NB4 (cell line): ENCODE measurements around the gene HOXB3.

Experiments used
- DNase-seq: peaks from one replicate; pipeline ENCODE4 v3.0.0; 2010; ENCODE audit warnings: low read depth
- H3K4me3 ChIP-seq: one replicate; pipeline ENCODE4 v1.5.1; 2011; ENCODE audit warnings: mild to moderate bottlenecking, low read depth, low read length, moderate library complexity
- MYC ChIP-seq: IDR thresholded peaks from 2 replicates; pipeline ENCODE4 v1.6.1; 2011; ENCODE audit warnings: low read depth, low read length
- POLR2A ChIP-seq: IDR thresholded peaks from 2 replicates; pipeline ENCODE4 v1.6.1; 2011; ENCODE audit warnings: mild to moderate bottlenecking; ENCODE audit not compliant: insufficient read length; ENCODE audit errors: extremely low read depth
- TF ChIP-seq, protein P1 (sequence below): IDR thresholded peaks from one replicate; pipeline ENCODE4 v1.5.1; 2012; ENCODE audit warnings: low read depth, low read length
- TF ChIP-seq, protein P2 (sequence below): IDR thresholded peaks from 2 replicates; pipeline ENCODE4 v1.6.1; 2011; ENCODE audit warnings: low read depth, low read length

Gene HOXB3

GRCh38 chr17:48609033-48609432, 19.0 kb upstream of the HOXB3 start:
- no peak for TF ChIP-seq POLR2A
- TF ChIP-seq, protein P1, sequence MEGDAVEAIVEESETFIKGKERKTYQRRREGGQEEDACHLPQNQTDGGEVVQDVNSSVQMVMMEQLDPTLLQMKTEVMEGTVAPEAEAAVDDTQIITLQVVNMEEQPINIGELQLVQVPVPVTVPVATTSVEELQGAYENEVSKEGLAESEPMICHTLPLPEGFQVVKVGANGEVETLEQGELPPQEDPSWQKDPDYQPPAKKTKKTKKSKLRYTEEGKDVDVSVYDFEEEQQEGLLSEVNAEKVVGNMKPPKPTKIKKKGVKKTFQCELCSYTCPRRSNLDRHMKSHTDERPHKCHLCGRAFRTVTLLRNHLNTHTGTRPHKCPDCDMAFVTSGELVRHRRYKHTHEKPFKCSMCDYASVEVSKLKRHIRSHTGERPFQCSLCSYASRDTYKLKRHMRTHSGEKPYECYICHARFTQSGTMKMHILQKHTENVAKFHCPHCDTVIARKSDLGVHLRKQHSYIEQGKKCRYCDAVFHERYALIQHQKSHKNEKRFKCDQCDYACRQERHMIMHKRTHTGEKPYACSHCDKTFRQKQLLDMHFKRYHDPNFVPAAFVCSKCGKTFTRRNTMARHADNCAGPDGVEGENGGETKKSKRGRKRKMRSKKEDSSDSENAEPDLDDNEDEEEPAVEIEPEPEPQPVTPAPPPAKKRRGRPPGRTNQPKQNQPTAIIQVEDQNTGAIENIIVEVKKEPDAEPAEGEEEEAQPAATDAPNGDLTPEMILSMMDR: no peak
- no peak for TF ChIP-seq MYC
- TF ChIP-seq, protein P2, sequence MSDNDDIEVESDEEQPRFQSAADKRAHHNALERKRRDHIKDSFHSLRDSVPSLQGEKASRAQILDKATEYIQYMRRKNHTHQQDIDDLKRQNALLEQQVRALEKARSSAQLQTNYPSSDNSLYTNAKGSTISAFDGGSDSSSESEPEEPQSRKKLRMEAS: no peak
- DNase-seq: no peak
- no peak overlapping the region for H3K4me3 ChIP-seq

- H3K4me3 ChIP-seq: no peak overlapping the region
- TF ChIP-seq, protein P2: no peak
- TF ChIP-seq, protein P1: no peak
- TF ChIP-seq MYC: no peak
- no peak for TF ChIP-seq POLR2A
These were observed 18.4 kb upstream of the HOXB3 start for GRCh38 chr17:48608494-48608834.

DNA sequence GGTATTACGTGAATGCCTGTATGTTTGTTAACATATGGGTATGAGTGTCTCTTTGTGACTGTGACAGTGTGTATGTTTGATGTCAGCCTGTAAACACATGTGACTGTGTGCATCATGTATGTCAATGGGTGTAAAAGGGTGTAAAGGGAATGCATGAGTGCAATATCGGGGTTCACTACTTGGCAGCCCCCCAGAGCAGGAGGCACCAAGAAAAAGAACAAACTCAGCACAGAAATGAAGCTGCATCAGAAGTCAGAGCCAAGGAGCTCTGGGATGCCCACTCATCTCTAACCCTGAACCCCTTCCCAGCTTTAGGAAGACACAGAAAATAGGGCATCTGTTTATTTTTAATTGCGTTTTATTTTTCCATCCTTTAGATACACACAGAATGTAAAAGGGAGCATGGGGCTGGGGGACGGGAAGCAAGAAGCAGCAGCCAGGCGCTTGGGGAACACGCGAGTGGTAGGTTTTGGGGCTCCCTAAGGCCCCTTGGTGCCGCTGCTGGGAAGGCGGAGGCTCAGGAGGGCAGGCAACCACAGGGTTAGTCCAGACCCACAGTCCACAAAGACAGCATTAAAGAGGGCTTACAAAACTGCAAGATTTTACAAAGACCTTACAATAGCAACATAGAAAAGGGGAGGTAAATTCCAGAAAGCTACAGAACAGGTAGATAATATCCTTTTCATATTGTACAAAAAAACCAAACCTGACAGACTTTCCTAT, 17.0 kb upstream of the HOXB3 start:
- H3K4me3 ChIP-seq: no peak overlapping the region
- DNase-seq: no peak
- TF ChIP-seq, protein P2: no peak
- no peak for TF ChIP-seq POLR2A
- TF ChIP-seq, protein P1: no peak
- TF ChIP-seq MYC: no peak

More at GRCh38 chr17:48608494-48608834, 18.4 kb upstream of the HOXB3 start:
- DNase-seq: no peak

GRCh38 chr17:48605991-48606891, 16.2 kb upstream of the HOXB3 start:
- TF ChIP-seq MYC: no peak
- TF ChIP-seq, protein P2: no peak
- TF ChIP-seq, protein P1: no peak
- no peak for TF ChIP-seq POLR2A
- H3K4me3 ChIP-seq: no peak overlapping the region
- DNase-seq: no peak

GRCh38 chr17:48605409-48605919, 15.4 kb upstream of the HOXB3 start:
- no peak overlapping the region for H3K4me3 ChIP-seq
- TF ChIP-seq MYC (no peak), POLR2A (no peak)
- TF ChIP-seq, protein P1: no peak
- no peak for DNase-seq
